Iris pigment epithelial cell (primary cell): ENCODE measurements around the gene MIAT.

Experiments used
- DNase-seq: peaks from one replicate; pipeline ENCODE4 v3.0.0-alpha.2; 2011; ENCODE audit warnings: low read depth

Gene MIAT

DNA sequence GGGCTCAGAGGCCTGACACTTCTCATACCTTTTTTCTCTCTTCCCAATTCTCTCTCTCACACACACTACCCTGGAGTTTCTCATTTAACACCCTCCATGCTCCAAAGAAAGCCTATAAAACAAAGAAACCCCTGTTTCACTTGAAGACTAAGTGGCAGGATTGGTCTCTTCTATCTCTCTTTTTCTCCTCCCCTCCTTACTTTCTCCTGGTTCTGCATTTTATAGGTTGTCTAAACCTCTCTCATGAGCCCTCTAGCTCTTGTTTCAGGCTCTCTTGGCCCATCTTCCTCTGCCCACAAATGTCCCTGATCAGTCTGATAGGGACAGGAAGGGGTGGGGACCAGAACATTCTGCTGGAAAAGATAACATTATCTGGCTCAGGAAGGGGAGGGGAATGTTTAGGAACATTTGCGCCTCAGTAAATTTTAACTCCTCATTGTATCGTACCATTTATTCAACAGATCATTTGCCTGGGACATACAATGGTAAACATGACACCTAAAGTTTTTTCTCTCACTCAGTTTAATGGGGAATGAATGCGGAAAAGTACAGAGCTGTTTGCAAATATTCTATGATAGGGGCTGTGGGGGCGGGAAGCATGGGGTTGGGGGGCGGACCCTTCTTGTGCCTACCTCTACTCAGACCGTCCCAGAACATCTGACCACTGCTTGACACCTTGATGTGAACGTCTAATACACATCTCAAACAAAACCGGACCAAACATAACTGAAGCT is 24.8 kb upstream of the MIAT start:
- no peak for DNase-seq

DNA sequence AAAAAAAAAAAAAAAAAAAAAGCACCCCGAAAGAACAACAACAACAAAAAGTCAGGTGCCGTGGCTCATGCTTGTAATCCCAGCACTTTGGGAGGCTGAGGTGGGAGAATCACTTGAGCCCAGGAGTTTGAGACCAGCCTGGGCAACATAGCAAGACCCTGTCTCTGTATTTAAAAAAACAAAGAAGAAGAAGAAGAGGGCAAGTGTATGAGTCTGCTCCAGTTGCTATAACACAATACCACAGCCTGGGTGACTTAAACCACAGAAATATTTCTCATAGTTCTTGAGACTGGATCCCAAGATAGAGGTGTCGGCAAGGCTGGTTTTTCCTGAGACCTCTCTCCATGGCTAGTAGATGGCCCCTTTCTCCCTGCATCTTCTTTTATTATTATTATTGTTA is 23.2 kb upstream of the MIAT start:
- no peak for DNase-seq

DNA sequence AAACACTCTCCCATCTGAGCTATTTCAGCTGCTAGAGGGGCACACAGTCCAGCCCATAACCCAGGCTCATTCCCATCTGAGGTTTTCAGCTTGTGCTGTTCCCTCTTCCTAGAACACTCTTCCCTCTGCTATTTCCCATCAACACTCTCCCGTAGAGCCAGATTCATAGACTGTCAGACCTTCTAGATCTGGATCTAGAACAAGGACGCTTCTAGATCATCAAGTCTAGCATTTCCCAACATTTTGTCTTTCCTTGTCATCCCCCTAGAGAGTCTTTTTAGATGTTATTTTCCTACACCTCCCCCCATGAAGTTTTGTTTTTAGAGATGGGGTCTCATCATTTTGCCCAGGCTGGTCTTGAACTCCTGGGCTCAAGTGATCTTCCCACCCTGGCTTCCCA is 22.3 kb upstream of the MIAT start:
- DNase-seq: no peak

DNA sequence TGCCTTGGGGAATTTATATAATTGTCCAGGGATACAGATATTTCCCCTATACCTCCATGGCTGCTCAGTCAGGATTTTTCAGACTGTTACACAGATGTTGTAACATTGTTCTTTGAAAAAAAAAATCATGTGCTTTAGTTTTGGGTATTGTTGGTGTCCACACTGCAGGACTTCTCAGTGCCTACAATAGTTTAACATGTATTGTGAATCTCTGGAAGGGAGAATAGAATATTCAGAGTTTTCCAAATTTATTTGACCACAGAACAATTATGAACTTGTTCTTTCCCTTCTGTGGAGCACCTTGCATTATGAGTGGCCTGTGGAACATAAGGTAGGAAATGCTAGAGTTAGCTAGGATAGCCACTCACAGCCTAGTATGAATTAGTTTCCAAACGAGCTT is 21.1 kb upstream of the MIAT start:
- DNase-seq: no peak

DNA sequence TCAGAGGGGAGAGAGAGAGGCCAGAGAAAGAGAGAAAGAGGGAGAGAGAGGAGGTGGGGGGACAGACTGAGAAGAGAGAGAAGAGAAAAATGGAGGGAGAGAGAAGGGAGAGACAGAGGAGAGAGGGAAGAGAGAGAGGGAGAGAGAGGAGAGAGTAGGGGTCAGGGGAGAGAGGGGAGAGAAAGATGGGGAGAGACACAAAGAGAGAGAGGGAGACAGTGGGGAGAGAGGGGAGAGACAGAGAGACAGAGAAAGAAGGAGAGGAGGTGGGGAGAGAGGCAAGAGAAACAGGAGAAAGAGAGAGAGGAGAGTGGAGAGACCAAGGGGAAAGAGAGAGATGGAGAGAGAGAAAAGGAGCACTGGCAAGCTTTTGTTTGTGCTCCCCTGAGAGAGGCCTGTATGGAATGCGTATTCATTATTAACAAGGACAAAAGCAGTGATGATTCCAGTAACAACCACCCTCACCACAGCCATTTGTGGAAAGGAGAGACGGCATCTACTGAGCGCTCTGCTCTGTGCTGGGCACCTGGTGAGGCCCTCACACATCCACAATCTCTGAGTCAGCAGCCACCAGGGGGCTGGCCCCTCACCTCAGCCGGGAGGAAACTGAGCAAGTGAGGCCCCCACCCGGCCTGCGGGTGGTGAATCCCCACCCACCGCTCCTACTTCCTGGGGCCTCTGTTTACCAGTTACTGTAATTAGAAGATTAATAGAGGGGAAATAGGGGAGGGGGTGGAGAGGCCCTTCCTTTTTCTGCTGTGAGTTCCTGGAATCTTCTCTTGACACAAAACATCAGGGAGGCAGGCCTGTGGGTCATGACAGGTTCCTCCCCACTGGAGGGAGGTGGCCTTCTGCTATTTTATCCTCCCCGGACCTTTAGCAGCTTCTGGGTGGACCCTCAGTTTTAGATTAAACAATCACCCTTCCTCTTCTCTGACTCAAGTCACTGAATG is 14.6 kb upstream of the MIAT start:
- DNase-seq: no peak

DNA sequence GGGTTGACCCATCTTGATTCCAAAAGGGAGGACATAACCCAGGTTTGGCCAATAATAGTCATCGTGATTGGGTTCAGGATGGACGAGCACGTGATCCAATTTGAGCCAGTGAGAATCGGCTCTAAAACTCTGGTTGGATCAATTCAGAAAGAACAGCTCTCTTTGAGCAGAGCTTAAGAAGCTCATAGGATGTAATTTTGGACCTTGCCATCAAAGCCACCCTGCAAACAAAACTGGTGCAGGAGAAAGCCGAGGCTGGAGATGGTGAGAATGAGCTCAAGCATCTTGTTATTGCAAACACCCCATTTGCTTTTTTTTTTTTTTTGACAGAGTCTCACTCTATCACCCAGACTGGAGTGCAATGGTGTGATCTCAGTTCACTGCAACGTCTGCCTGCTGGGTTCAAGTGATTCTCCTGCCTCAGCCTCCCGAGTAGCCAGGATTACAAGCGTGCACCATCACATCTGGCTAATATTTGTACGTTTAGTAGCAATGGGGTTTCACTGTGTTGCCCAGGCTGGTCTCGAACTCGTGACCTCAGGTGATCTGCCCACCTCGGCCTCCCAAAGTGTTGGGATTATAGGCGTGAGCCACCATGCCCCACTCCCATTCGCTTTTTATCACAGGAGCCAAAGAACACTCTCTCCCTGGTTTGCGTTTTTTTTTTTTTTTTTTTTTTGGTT is 13.8 kb upstream of the MIAT start:
- DNase-seq: no peak

DNA sequence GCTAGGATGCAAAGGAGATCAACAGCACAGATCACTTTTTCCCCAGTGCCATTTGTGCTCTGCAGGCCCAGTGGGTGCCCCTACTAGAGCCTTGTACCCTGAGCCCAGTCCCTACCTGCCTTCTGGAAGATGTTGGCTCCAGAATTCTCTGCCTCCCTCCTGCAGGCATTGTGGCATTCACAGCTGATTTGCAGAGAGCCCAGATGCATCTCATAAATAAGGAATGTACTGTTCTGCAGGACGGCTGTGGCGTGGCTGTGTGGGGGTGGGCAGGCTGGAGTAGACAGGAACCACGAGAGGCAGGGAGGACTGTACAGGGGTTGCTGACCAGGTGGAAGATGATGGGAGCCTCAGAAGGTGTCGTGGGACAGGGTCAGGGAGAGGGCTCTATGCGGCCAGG is 11.2 kb upstream of the MIAT start:
- peak; percentile 47 for DNase-seq

DNA sequence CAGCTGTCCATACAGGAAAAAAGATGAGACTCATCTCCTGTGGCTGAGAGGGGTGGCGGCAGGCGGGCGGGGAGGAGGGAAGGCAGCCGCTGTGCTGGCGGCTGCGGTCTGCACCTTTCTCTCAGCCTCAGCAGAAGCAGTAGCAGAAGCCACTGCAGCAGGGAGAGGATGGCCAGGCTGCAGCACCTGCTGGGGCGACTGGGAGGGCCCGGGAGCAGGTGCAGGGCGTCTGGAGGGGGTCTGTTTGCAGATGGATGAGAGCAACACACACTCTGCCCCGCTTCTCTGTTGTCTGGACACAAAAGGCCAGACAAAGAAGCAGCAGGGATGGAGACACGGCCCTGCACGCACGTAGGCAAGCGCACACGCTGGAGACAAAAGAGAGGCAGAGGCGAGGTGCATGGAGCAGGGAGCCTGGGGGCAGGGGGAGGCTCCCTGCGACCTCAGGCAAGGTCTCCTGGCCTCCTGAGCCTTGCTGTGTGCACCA is 9.3 kb upstream of the MIAT start:
- DNase-seq: no peak

DNA sequence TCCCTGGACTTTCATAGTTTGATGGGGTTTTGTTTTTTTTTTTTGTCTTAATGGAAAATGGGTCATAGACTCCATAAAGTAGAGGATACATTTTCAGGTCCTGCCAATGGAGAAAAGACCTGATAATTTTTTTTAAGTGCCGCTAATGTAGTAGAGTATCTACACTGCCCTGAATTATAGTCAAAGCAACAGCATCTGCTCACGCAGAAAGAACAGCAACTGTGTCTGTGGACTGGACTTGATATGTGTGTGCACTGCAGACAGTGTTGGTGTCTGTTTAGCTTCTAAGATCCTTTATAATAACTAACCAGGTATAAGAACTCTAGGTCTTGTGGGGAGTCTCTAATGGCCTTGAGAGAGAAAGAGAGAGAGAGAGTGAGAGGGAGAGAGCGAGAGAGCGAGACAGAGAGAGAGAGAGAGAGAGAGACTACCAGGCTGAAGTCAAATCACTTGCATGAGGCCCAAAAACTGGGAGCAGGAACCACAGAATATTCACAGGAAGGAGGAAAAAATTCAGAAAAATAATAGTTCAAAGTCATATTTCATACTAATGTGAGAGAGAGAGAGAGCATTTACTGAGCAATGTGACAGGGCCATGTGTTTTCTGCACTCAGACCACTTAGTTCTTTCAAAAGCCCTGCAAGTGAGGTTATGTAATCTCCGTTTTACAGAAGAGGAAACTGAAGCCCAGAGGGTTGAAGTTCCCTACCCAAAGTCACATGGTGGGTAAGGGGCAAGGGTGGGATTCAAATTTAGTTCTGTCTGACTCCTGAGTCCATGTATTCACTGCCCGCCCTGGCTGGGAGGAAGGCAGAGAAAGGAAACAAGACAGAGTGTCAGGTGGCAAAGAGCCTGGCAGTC is 8.6 kb upstream of the MIAT start:
- peak; percentile 39 for DNase-seq

DNA sequence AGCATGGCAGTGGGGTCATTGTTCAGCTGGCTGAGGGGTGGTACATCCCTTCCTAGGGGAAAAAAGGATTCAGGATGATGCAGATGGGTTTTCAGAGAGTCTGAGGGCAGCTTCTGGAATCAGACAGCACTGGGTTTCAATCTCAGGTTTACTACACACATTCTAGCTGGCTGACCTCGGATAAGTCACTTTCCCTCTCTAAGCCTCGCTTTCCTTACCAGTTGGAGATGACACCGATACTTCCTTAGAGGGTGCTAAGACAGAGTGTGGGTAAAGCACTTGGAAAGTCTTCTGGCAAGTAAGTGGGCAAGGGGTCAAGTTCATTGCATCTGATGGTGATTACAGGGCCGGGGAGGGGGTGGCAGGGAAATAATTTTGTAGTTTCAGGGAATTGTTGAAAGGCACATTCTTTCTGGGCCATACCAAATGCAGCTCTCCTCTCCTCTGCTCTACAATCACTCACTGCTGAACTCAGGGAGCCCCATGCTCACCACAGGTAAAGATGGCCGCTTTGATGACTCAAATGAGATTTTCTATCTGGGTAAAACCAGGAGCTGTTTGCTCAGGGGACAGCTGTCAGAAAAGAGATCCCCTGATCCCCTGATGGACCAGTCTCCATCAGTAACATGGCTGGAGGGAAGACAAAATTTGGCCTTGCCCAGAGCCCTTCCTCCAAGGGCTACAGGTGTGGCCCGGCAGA is 6.5 kb upstream of the MIAT start:
- no peak for DNase-seq

DNA sequence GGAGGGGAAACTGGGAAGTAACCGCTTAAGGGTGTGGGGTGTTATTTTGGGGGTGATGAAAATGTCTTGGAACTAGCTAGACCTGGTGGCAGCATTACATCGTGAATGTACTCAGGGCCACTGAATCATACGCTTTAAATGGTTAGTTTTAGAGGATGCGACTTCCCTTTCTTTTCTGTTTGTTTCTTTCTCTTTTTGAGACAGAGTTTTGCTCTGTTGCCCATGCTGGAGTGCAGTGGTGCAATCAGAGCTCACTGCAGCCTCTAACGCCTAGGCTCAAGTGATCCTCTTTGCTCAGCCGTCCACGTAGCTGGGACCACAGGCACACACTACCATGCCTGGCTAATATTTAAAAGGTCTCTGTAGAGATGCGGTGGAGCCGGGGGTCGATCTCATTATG is 5.6 kb upstream of the MIAT start:
- DNase-seq: no peak

DNA sequence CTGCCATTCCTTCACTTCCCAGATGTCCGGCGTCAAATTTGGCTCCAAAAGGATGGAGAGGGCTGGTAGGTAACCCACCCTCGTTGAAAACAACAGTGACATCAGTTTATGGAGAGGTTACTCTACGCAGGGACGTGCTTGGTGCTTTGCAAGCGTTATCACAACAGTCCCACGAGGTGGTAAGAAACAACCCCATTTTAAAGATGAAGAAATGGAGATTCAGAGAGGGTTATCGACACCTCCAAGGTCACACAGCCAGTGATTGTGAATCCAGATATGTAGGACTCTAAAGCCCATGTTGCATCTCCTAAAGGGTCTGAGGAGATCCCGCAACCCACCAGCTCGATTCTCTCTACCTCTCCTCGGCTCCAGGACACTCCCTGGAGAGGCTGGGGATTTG is 773 bp downstream of the MIAT start:
- no peak for DNase-seq

DNA sequence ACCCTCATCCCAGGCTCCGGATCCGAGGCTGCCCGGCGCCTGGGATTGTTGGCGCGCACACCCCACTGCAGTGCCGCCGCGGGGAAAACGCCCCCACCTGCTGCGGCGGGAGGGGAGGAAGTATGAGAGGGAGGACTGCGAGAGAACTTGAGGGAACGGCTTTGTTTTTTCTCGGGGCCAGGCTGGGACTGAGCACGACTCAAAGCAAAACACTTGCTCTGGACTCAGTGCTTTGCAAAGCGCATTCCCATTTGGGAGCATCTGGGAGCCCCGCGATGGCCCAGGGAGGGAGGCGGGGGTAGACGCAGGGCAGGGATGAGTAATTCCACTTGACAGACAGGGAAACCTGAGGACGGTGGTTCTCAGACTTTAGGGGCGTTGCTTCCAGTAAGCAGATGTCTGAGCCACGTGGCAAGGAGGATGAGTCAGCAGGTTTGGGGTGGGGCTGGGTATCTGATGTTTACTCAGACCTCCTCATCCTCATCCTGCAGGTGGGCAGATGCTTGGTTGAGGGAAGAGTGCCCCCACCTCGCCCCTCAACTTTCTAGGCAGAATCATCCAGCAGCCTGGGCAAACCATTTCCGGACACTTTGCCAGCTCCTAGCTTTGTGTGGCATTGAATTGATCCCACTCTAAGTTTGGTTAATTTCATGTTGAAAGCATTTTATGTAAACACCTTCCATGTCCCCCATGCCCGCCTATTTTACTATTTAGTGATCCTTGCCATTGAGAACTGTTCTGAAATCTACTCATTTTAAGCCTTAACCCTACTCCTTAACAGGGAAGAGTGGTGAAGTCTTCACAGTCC is 1.5 kb downstream of the MIAT start:
- peak; percentile 97 for DNase-seq

DNA sequence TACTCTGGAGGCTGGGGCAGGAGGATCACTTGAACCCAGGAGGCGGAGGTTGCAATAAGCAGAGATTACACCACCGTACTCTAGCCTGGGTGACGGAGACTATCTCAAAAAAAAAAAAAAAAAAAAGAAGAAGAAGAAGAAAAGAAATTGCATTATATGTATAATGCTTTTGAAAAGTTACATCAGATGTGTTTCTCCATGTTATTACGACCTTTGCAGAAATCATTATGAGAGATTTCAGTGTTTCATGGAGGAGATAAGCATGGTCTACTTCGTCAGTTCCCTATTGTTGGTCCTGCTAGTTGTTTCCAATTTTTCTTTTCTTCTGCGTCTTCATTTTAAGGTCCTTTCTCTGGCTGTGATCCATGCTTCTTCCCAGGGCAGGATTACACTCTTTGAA is 3.0 kb downstream of the MIAT start:
- DNase-seq: no peak

DNA sequence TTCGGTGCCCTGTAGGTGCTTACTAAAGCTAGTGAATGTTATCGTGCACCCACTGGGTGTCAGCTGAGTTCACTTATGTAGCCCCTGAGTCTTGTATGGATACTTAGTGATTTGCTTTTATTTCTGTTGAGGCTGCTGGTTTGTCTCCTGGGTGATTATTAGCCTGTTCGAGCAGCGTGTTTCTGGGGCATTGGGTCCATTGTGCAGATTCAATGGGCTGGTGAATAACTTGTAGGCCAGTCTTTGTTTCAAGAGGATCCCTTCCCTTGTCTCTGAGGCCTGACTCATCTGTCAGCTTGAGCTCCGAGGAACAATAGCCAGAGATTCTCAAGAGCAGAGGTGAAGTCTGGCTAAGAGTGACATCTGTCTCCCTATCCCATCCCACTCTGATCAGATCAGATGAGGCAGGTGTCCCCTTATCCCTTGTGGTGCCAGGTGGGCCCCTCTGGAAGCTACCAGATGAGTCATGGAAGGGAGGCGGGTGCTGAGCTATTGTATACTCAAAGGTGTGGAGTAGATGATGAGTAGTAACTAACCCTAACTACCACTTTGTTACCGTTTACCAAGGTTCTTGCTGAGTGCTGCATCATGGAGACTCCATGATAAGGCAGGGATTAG is 3.7 kb downstream of the MIAT start:
- no peak for DNase-seq

DNA sequence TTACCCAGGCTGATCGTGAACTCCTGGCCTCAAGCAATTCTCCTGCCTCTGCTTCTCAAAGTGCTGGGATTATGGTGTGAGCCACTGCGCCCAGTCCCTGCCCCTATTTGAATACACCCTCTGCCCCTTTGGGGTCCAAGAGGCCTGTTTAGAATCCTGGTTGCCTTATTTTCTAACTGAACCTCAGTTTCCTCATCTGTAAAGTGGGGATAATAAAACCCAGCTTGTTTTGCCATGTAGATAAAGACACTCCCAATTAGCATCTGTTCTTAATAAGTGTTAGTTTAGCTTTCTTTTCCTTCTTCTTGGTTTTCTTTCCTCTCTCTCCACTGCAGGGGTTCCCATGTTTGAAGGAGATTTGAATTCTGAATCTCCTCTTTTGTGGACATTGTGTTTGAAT is 4.8 kb downstream of the MIAT start:
- no peak for DNase-seq

DNA sequence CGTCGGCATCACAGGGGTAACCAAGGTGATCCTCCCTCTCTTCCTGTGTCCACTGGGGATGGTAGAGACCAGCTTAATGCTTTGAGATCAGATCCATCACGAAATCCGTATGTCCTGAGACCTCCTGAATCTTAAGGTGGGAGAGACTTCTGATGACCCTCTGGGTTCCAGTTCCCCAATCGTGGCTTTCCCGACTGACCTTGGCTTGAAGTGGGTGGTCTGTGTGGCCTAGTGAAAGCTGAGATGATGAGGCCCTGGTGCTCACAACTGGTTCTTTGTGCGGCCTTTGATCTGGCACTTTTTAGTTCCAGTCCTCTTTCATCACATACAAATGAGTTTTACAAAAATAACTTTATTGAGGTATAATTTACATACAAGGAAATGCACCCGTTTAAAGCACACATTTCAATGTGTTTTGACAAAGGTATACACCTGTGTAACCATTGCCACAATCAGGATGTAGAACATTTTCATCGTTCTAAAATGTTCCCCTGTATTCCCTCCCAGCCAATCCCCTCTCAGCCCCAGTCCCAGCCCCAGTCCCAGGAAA is 6.1 kb downstream of the MIAT start:
- DNase-seq: no peak

DNA sequence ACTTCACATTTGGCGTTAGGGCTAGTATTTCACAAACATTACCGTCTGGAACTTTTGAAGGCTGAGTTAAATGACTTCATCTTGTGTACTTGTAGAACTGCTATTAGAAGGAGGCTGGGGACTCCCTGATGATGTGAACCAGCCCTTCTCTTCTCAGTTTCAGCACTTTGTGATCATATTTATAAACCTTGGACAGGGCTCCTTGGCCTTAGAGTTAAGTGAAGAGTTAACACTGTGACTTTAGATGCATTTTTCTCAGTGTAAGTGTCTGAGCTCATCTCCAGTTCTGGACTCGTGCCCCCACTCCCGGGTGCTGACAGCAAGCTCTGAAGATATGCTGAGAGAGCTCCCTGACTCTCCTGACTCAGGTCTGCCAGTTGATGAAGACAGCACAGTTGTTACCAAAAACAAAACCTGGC is 8.4 kb downstream of the MIAT start:
- peak; percentile 71 for DNase-seq

DNA sequence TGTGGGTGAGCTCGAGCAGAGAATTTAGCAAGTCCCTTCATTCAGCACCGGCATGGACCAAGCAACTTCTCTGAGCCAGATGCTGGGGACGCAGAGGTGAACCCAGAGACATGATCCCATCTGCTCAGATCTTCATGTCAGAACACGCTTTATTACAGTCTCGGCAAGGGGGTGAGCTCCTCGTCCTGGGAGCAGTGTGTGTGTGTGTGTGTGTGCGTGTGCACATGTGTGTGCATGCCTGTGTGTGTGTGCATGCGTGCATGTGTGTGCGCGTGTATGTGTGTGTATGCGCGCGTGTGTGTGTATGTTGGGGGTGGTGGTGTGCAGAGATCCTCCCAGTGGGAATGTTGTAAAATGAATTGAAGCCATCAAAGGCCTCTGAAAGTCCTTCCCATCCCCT is 9.8 kb downstream of the MIAT start:
- DNase-seq: no peak
